ENCODE results near the gene CCRL2. TPM values are rescaled to one million over a fixed set of nuclear protein-coding genes. Genes with fewer than 3 reads are reported as not detected.

CCRL2 gene
- total RNA-seq, result 5.0 and 6.6 TPM in 2 replicates

GRCh38 chr3:46406788-46407611 lies at the start of gene CCRL2, which contains the start of gene CCR5AS:
CCRL2 (plus strand) TSS chr3:46407259; CDS start chr3:46408080, 821 bp downstream.
CCR5AS (minus strand) TSS chr3:46407066.

GRCh38 chr3:46370839-46371518 lies 36.1 kb upstream of the CCRL2 start, which contains the start of gene CCR5:
CCR5 (plus strand) TSS chr3:46370946; CDS start chr3:46372903, 1,957 bp downstream.

Other genes starting within 250 kb of the CCRL2 start
- under 0.01 and 0.29 TPM in 2 replicates for gene CCR1, start 198.9 kb upstream of the CCRL2 start, total RNA-seq
- not detected in 2 replicates for gene CCR3, start 164.8 kb upstream of the CCRL2 start, total RNA-seq
- not detected in 2 replicates for gene CCR2, start 53.1 kb upstream of the CCRL2 start, total RNA-seq
- not detected in 2 replicates for gene CCR5, start 36.3 kb upstream of the CCRL2 start, total RNA-seq
- gene LTF, start 57.6 kb downstream of the CCRL2 start, total RNA-seq, result not detected in 2 replicates
- not detected in 2 replicates for gene RTP3, start 90.7 kb downstream of the CCRL2 start, total RNA-seq
- gene LRRC2, start 159.0 kb downstream of the CCRL2 start, total RNA-seq, result 0.18 TPM in 1 of 2 replicates, not detected in the other
- not detected in 2 replicates for gene FAM240A, start 205.3 kb downstream of the CCRL2 start, total RNA-seq

Data from myometrial cell (primary cell).